Panc1 (cell line): Measurements from ENCODE around the gene POLE3.

Experiments used
- CTCF ChIP-seq: fragments of 450-650 bp; IDR thresholded peaks from 2 replicates; pipeline ENCODE4 v1.5.1; 2017; ENCODE audit warnings: mild to moderate bottlenecking
- POLR2AphosphoS5 ChIP-seq: IDR thresholded peaks from 2 replicates; pipeline ENCODE4 v1.6.1; 2012; ENCODE audit warnings: mild to moderate bottlenecking, low read depth, low read length, moderate library complexity
- REST ChIP-seq, 2 experiments: IDR thresholded peaks; 2 replicates each; pipeline ENCODE4 v1.6.1; 2011 to 2012; ENCODE audit warnings: low read depth in 2 of 2, control low read depth in 1 of 2, low read length in 1 of 2, mild to moderate bottlenecking in 1 of 2, moderate library complexity in 1 of 2; ENCODE audit not compliant: insufficient read depth in 1 of 2
- TCF7L2 ChIP-seq: IDR thresholded peaks from 2 replicates; pipeline ENCODE4 v1.6.1; 2011; ENCODE audit warnings: mild to moderate bottlenecking, low read depth, low read length, inconsistent platforms

- TF ChIP-seq CTCF (no peak), POLR2AphosphoS5 (no peak), REST (IDR thresholded peaks at IDR 0.05; ENCODE audit: insufficient read depth in 1 of 2, low read depth in 2 of 2, low read length in 1 of 2) (no peak), TCF7L2 (no peak)
Observed at GRCh38 chr9:113368348-113368981, 42.0 kb downstream of the POLE3 start.
